H1 (cell line): Measurements from ENCODE around the gene UPF2. TPM values are rescaled to one million over a fixed set of nuclear protein-coding genes. Genes with fewer than 3 reads are reported as not detected.

ENCODE experiments used
- BACH1 ChIP-seq: IDR thresholded peaks from 2 replicates; pipeline ENCODE4 v1.6.1; 2012; ENCODE audit warnings: low read length, improper control_type of control experiment
- polyA plus RNA-seq, 7 experiments: library from polyadenylated mRNA; depleted of rRNA in 3 of 7; stranded (reverse) in 5 of 7; unstranded in 2 of 7; fragments of >200 nt in 5 of 7; fragments of 200-250 nt in 2 of 7; gene quantifications; 1 replicate in 5 of 7; 2 replicates in 1 of 7; 4 replicates in 1 of 7; pipeline versions ENCODE4 v1.2.1 to v1.2.3, GENCODE V29; 2011 to 2013; ENCODE audit warnings: missing spikeins in 2 of 7, mixed read lengths in 2 of 7
- total RNA-seq: library from RNA; stranded (reverse); fragmentation: NEBNext Ultra II Directional; extraction: Animal tissue kit (Norgen Biotek cat#: 25700); gene quantifications from 2 replicates; pipeline ENCODE4 v1.2.1, GENCODE V29; 2021
- TF ChIP-seq, protein P1 (sequence below): fragments of 300-600 bp; sonication (generic); IDR thresholded peaks from 2 replicates; pipeline ENCODE4 v1.7.1; 2012; ENCODE audit warnings: low read length, moderate library complexity, mild to moderate bottlenecking, inconsistent platforms; ENCODE audit not compliant: insufficient replicate concordance

UPF2 gene
- total and polyA plus RNA-seq, 2 of the 8 experiments (the other 6 are each of a cell fraction or from before 2014, with no cell fraction given) = 6.2 to 32.8 TPM

DNA sequence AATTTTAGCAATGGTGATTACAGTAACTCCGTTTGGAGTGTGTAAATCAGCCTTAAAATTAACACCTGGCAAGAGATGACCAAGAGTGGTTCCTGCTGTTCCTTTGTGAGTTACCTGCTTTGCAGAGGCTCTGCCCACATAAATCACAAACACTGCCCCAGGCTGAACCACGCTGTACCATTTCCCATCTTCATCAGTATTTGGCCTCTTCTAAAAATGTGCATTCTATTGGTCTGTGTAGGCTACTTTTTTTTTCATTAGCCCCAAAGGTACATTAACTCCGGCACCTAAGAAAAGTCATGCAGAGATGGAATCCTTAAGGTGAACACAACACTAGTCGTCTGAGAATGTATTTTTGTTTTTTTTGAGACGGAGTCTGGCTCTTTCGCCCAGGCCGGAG lies 123.3 kb downstream of the UPF2 start (continued):
- TF ChIP-seq, protein P1, sequence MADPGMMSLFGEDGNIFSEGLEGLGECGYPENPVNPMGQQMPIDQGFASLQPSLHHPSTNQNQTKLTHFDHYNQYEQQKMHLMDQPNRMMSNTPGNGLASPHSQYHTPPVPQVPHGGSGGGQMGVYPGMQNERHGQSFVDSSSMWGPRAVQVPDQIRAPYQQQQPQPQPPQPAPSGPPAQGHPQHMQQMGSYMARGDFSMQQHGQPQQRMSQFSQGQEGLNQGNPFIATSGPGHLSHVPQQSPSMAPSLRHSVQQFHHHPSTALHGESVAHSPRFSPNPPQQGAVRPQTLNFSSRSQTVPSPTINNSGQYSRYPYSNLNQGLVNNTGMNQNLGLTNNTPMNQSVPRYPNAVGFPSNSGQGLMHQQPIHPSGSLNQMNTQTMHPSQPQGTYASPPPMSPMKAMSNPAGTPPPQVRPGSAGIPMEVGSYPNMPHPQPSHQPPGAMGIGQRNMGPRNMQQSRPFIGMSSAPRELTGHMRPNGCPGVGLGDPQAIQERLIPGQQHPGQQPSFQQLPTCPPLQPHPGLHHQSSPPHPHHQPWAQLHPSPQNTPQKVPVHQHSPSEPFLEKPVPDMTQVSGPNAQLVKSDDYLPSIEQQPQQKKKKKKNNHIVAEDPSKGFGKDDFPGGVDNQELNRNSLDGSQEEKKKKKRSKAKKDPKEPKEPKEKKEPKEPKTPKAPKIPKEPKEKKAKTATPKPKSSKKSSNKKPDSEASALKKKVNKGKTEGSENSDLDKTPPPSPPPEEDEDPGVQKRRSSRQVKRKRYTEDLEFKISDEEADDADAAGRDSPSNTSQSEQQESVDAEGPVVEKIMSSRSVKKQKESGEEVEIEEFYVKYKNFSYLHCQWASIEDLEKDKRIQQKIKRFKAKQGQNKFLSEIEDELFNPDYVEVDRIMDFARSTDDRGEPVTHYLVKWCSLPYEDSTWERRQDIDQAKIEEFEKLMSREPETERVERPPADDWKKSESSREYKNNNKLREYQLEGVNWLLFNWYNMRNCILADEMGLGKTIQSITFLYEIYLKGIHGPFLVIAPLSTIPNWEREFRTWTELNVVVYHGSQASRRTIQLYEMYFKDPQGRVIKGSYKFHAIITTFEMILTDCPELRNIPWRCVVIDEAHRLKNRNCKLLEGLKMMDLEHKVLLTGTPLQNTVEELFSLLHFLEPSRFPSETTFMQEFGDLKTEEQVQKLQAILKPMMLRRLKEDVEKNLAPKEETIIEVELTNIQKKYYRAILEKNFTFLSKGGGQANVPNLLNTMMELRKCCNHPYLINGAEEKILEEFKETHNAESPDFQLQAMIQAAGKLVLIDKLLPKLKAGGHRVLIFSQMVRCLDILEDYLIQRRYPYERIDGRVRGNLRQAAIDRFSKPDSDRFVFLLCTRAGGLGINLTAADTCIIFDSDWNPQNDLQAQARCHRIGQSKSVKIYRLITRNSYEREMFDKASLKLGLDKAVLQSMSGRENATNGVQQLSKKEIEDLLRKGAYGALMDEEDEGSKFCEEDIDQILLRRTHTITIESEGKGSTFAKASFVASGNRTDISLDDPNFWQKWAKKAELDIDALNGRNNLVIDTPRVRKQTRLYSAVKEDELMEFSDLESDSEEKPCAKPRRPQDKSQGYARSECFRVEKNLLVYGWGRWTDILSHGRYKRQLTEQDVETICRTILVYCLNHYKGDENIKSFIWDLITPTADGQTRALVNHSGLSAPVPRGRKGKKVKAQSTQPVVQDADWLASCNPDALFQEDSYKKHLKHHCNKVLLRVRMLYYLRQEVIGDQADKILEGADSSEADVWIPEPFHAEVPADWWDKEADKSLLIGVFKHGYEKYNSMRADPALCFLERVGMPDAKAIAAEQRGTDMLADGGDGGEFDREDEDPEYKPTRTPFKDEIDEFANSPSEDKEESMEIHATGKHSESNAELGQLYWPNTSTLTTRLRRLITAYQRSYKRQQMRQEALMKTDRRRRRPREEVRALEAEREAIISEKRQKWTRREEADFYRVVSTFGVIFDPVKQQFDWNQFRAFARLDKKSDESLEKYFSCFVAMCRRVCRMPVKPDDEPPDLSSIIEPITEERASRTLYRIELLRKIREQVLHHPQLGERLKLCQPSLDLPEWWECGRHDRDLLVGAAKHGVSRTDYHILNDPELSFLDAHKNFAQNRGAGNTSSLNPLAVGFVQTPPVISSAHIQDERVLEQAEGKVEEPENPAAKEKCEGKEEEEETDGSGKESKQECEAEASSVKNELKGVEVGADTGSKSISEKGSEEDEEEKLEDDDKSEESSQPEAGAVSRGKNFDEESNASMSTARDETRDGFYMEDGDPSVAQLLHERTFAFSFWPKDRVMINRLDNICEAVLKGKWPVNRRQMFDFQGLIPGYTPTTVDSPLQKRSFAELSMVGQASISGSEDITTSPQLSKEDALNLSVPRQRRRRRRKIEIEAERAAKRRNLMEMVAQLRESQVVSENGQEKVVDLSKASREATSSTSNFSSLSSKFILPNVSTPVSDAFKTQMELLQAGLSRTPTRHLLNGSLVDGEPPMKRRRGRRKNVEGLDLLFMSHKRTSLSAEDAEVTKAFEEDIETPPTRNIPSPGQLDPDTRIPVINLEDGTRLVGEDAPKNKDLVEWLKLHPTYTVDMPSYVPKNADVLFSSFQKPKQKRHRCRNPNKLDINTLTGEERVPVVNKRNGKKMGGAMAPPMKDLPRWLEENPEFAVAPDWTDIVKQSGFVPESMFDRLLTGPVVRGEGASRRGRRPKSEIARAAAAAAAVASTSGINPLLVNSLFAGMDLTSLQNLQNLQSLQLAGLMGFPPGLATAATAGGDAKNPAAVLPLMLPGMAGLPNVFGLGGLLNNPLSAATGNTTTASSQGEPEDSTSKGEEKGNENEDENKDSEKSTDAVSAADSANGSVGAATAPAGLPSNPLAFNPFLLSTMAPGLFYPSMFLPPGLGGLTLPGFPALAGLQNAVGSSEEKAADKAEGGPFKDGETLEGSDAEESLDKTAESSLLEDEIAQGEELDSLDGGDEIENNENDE = no peak
- no peak for TF ChIP-seq BACH1
- TF ChIP-seq, all 59 proteins: peak for 0
